ENCODE data around the gene EVX2.

GRCh38 chr2:176122052-176122682, 38.4 kb upstream of the EVX2 start:
- TF ChIP-seq SUZ12 (IDR thresholded peaks at IDR 0.05; ENCODE audit: extremely low read depth, insufficient read depth, insufficient read length) (peak; percentile 32), ZNF274 (IDR thresholded peaks at IDR 0.05; ENCODE audit: low read depth, low read length) (no peak)

All from NT2/D1 (cell line).